HG02981 (cell line): Measurements from ENCODE around the gene TMEM270.

Experiments
- ATAC-seq: cut with Tn5 transposase; IDR thresholded peaks from one replicate; pipeline ENCODE4 v1.9.1; 2021; ENCODE audit warnings: mild to moderate bottlenecking, moderate library complexity; ENCODE audit not compliant: unreplicated experiment

TMEM270 gene

DNA sequence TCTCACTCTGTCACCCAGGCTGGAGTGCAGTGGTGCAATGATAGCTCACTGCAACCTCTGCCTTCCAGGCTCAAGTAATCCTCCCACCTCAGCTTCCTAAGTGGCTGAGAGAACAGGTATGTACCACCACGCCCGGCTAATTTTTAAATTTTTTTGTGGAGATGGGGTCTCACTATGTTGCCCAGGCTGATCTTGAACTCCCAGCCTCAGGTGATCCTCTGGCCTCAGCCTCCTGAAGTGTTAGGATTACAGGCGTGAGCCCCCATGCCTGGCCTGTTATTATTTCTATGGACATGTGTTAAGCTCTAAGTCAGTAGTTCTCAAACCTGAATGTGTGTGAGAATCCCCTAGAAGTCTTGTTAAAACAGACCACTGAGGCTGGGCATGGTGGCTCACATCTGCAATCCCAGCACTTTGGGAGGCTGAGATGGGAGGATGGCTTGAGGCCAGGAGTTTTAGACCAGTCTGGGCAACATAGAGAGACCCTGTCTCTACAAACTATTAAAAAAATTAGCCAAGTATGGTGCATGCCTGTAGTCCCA, 24.5 kb downstream of the TMEM270 start:
- ATAC-seq, result no peak

- no peak for ATAC-seq
These were observed 25.2 kb downstream of the TMEM270 start for GRCh38 chr7:73885975-73886798.

DNA sequence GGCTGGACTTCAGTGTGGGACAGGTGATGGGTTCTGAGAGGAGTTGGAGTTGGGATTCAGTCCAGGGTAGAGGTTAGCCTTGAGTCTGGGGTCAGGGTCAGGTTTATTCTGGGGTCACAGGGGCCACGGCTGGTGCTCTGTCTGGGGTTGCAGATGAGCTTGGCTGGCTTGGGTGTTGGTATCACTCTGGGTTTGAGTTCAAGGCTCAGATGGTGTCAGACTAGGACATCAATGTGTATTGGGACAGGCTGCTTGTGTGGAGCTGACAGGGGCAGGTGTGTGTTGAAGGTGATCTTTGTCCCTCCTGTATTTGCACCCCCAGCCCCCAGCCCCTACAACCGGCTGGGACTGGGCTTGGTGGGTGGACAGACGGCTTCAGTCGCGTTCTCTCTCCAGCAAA, 26.8 kb downstream of the TMEM270 start:
- ATAC-seq, result no peak

GRCh38 chr7:73888959-73889358, 28.0 kb downstream of the TMEM270 start:
- ATAC-seq, result no peak

- ATAC-seq, result no peak
These were observed 29.7 kb downstream of the TMEM270 start for GRCh38 chr7:73890555-73891147.

- no peak for ATAC-seq
These were observed 30.4 kb downstream of the TMEM270 start for GRCh38 chr7:73891178-73891885.

GRCh38 chr7:73892003-73892999, 31.3 kb downstream of the TMEM270 start:
- ATAC-seq, result no peak

DNA sequence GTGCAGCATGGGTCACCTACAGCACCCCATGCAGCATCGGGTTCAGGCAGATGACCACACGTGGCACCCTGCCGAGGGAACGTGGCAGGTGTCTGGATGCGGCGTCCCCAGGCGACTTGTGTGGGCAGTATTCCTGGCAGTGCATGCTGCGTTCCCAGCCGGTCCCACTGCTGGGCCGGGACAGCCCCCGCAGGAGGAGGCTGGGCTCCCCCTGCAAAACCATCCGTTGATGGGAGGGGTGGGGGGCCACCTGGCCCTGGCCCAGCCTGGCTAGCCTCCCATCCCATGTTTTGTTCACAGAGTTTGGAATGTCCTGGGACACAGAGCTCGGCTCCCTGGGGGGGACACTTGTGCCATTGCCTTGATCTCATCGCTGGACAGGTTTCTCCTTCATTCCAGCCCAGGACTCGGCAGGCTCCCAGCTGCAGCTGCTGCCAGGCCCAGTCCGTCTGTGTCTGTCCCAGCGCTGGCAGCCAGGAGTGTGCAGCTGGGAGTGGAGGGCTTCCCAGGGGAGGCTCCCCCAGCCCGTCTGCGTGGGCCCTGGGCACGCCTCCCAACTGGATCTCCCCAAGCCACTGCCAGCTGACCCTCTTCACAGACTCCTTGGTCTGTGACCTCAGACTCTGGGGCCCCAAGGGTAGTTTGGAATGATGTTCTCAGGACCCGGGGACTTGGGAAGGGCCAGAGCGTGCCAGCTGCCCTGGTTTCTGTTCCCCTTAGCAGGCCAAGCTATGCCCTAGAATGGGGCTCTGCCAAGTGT, 32.6 kb downstream of the TMEM270 start:
- no peak for ATAC-seq

- no peak for ATAC-seq
These were observed 33.2 kb downstream of the TMEM270 start for GRCh38 chr7:73894166-73894565.

- no peak for ATAC-seq
These were observed 34.0 kb downstream of the TMEM270 start for GRCh38 chr7:73894733-73895551.

DNA sequence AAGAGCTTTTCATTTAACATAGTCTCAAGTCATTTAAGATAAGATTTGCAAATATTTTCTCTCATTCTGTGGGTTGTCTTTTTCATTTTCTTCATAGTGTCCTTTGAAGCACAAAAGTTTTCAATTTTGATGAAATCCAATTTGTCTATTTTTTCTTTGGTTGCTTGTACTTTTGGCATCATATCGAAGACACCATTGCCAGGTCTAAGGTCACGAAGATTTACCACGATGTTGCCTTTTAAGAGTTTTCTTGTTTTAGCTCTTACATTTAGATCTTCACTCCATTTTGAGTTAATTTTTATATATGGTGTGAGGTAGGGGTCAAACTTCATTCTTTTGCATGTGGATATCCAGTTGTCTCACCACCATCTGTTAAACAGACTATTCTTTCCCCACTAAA, 34.7 kb downstream of the TMEM270 start:
- ATAC-seq, result no peak

GRCh38 chr7:73896454-73896853, 35.5 kb downstream of the TMEM270 start:
- no peak for ATAC-seq

- no peak for ATAC-seq
These were observed 38.8 kb downstream of the TMEM270 start for GRCh38 chr7:73899731-73900142.

DNA sequence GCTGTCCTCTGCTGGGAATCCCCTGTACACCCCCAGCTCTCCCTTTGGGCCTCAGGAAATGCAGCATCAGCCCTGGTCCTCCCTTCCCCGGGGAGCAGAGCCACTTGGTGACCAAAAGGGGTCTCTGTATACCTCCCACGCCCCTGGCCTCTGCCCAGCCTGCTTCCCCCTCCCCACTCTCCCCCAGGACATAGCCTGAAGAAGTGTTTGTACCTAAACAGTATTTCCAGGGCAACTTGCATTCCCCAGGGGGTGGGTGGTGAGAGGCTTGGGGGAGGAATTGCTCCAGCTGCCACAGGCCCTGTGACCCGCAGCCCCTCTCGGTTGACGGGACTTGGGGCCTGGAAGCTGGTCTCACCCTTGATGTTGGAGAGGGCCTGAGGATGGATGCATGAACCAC, 39.3 kb downstream of the TMEM270 start:
- no peak for ATAC-seq

DNA sequence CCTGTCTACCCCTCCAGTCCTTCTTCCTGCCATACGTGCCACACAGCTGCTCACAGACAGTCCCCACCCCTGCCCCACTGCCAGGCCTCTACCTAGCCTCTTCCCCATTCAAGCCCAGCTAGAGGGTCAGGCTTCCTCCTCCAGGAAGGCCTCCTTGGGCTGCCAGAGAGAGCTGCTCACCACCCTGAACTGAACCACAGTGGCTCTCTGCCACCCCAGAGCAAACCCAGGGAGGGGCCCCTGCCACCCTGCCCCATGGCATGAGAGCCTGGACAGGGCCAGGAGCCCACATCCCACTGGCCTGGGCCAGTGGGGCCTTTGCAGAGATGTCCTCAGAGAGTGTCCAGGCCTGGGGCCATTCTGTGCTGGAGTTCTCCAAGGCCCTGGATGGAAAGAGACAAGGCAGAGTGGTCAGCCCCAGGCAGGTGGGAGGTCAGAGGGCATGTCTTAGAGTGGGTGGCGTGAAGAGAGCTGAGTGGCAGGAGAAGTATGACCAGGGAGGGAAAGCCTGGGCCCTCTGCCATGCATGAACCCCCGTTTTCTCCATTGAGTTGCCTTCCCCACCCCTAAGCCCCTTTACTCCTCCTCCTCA, 40.4 kb downstream of the TMEM270 start:
- no peak for ATAC-seq

GRCh38 chr7:73901823-73902597, 41.1 kb downstream of the TMEM270 start:
- ATAC-seq, result no peak

GRCh38 chr7:73903321-73904218, 42.6 kb downstream of the TMEM270 start:
- ATAC-seq, result no peak
